ENCODE data around the gene ABCD1.
"Not testable (repeated sequence)": the region's sequence is repeated elsewhere in the genome, so short reads cannot be mapped to it uniquely, and the experiment has no call there.

ABCD1 gene

DNA sequence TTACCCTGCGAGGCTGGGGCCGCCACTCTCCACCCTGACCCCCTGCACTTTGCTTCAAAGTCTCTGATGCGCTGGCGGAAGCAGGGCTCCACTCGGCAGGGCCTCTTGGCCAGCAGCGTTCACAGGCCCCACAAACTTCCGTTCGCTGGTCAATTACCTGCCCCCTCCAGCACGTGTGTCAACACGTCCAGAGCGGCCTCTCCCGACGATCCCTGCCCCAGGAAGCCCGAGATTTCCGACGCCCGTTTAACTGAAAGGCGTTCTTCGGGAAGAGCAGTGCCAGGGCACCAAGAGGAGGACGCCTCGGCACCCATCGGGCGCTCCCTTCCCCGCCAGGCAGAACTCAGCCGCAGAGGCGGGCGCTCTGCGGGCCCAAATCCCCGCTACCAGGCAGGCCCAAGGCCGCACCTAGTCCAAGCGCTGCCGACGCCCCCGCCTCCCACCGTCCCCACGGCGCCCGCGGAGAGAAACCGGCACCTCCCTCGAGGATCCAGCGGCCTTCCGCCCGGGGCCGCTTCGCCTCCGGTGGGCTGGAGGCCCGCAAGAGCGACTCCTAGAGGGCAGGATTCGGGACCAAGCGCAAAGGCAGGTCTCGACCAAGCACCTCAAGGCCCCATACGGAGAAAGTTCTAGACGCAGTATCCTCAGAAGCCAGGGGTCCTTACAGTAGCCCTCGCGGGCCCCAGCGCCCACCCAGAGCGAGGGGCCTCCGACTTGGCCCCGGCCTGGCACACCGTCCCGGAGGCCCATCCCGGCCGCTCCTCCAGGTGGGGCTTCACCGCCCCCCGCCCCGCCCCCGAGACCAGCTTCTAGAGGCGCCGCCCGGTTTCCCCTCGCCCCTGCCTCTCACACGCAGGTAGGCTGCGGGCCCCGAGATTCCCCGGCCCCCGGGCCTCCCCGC, 1.1 kb upstream of the ABCD1 start:
- no peaks in the 10 kb centered on the region for H3K27me3 ChIP-seq (ENCODE audit: control insufficient read depth, insufficient read depth, low read length)
- H3K36me3 ChIP-seq (ENCODE audit: control insufficient read depth, insufficient read depth, low read length), result peaks cover 16% of the 10 kb centered on the region
- H3K9ac ChIP-seq (ENCODE audit: low read depth, low read length), result peak overlapping the region; percentile 66
- no peaks in the 10 kb centered on the region for H3K9me3 ChIP-seq (ENCODE audit: control insufficient read depth, insufficient read depth, low read length)
- no peaks in the 10 kb centered on the region for H3K4me1 ChIP-seq (ENCODE audit: control insufficient read depth, insufficient read depth, low read length)
- H3K4me3 ChIP-seq (ENCODE audit: low read depth, low read length), result peak overlapping the region; percentile 60

DNA sequence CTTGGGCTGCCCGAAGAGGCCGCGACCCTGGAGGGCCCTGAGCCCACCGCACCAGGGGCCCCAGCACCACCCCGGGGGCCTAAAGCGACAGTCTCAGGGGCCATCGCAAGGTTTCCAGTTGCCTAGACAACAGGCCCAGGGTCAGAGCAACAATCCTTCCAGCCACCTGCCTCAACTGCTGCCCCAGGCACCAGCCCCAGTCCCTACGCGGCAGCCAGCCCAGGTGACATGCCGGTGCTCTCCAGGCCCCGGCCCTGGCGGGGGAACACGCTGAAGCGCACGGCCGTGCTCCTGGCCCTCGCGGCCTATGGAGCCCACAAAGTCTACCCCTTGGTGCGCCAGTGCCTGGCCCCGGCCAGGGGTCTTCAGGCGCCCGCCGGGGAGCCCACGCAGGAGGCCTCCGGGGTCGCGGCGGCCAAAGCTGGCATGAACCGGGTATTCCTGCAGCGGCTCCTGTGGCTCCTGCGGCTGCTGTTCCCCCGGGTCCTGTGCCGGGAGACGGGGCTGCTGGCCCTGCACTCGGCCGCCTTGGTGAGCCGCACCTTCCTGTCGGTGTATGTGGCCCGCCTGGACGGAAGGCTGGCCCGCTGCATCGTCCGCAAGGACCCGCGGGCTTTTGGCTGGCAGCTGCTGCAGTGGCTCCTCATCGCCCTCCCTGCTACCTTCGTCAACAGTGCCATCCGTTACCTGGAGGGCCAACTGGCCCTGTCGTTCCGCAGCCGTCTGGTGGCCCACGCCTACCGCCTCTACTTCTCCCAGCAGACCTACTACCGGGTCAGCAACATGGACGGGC, 579 bp downstream of the ABCD1 start:
- H3K9ac ChIP-seq (ENCODE audit: low read depth, low read length), result no peak overlapping the region
- no peaks in the 10 kb centered on the region for H3K4me1 ChIP-seq (ENCODE audit: control insufficient read depth, insufficient read depth, low read length)
- peaks cover 7% of the 10 kb centered on the region for H3K36me3 ChIP-seq (ENCODE audit: control insufficient read depth, insufficient read depth, low read length)
- no peaks in the 10 kb centered on the region for H3K27me3 ChIP-seq (ENCODE audit: control insufficient read depth, insufficient read depth, low read length)
- no peak overlapping the region for H3K4me3 ChIP-seq (ENCODE audit: low read depth, low read length)
- H3K9me3 ChIP-seq (ENCODE audit: control insufficient read depth, insufficient read depth, low read length), result no peaks in the 10 kb centered on the region

DNA sequence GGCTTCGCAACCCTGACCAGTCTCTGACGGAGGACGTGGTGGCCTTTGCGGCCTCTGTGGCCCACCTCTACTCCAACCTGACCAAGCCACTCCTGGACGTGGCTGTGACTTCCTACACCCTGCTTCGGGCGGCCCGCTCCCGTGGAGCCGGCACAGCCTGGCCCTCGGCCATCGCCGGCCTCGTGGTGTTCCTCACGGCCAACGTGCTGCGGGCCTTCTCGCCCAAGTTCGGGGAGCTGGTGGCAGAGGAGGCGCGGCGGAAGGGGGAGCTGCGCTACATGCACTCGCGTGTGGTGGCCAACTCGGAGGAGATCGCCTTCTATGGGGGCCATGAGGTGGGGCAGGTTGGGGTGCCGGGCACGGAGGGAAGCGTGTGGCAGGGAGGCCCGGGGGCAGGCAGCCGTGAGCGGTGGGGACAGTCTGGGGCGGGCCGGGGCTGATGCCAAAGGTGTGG, 1.2 kb downstream of the ABCD1 start:
- Histone ChIP-seq H3K4me3 (ENCODE audit: low read depth, low read length) (no peak overlapping the region), H3K9ac (ENCODE audit: low read depth, low read length) (no peak overlapping the region), H3K9me3 (ENCODE audit: control insufficient read depth, insufficient read depth, low read length) (no peaks in the 10 kb centered on the region)

DNA sequence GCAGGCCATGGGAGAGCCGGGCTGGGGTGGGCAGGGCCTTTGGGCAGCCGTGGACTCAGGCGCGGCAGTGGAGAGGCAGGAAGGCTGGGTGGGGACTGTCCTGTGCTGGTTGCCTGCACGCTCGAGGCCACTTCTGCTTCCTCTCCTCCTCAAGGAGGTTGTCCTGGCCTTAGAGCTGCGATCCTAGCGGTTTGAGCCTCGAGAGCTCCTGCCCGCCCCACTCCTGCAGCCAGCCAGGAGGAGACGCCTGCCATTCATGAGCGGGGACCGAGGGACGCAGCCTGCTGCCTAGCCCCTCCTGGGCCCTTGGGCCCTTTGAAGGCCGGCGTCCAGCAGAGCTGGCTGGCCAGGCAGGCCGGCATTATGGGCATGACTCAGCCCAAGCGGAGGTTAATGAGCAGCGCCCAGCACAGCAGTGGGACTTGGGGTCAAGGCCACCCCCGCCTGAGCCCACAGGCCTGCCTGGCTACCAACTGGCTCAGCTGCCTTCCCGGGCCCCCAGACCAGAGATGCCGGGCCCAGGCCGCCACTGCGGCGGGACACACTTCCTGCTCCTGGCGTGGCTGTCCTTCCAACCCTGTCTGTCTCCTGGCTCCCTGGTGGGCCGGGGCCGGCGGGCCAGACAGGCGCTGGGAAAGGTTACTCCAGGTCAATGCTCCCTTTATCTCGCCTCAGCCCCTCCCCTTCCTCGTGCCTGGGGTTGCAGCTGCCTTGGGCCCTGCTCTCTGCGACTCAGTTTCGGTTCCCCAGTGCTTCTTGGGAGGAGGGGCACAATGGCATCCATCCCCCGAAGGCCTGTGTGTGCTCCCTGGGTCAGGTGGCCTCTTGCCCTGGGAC, 1.8 kb downstream of the ABCD1 start:
- Histone ChIP-seq H3K4me3 (ENCODE audit: low read depth, low read length) (no peak overlapping the region), H3K9ac (ENCODE audit: low read depth, low read length) (no peak overlapping the region), H3K27me3 (ENCODE audit: control insufficient read depth, insufficient read depth, low read length) (no peaks in the 10 kb centered on the region), H3K9me3 (ENCODE audit: control insufficient read depth, insufficient read depth, low read length) (no peaks in the 10 kb centered on the region), H3K36me3 (ENCODE audit: control insufficient read depth, insufficient read depth, low read length) (no peaks in the 10 kb centered on the region), H3K4me1 (ENCODE audit: control insufficient read depth, insufficient read depth, low read length) (no peaks in the 10 kb centered on the region)

More for the DNA sequence above, 1.2 kb downstream of the ABCD1 start:
- Histone ChIP-seq H3K27me3 (ENCODE audit: control insufficient read depth, insufficient read depth, low read length) (no peaks in the 10 kb centered on the region), H3K36me3 (ENCODE audit: control insufficient read depth, insufficient read depth, low read length) (peaks cover under 1% of the 10 kb centered on the region), H3K4me1 (ENCODE audit: control insufficient read depth, insufficient read depth, low read length) (no peaks in the 10 kb centered on the region)

DNA sequence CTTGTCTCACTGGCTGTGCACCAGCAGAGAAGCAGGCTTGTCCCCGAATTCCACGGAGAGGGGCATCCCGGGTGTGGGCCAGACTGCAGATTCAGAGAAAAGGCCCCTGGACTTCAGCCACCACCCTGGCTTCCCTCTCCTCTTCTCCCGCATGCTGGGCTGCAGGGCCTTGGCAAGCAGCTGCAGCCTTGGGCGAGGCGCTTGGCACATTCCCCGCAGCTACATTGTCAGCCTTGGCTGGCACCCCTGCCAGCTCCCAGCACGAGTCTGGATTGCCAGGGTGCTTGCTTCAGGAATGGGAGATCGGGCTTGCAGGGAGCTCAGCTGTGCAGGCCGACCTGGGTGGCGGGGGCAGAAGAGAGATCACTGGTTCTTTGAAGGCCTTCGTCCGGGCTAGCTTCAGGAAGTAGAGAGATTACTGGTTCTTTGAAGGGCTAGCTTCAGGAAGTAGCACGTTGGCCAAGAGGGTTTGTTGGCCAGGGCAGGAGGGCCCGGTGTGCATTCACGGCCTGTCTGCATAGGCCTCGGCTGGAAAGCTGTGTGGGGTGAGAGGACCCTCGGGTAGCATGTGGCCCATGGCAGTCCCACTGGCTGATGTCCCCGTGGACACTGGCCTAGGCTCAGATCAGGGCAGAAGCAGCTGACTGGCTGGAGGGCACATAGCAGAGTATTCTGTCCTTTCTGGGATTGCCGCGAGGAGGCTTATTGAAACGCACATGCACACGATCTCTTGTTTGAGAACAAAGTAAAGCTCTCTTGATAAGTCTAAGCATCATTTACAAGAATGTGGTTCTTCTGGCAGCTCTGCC, 2.7 kb downstream of the ABCD1 start:
- no peaks in the 10 kb centered on the region for H3K9me3 ChIP-seq (ENCODE audit: control insufficient read depth, insufficient read depth, low read length)
- no peak overlapping the region for H3K4me3 ChIP-seq (ENCODE audit: low read depth, low read length)
- no peaks in the 10 kb centered on the region for H3K36me3 ChIP-seq (ENCODE audit: control insufficient read depth, insufficient read depth, low read length)
- no peak overlapping the region for H3K9ac ChIP-seq (ENCODE audit: low read depth, low read length)
- H3K27me3 ChIP-seq (ENCODE audit: control insufficient read depth, insufficient read depth, low read length), result no peaks in the 10 kb centered on the region
- no peaks in the 10 kb centered on the region for H3K4me1 ChIP-seq (ENCODE audit: control insufficient read depth, insufficient read depth, low read length)

DNA sequence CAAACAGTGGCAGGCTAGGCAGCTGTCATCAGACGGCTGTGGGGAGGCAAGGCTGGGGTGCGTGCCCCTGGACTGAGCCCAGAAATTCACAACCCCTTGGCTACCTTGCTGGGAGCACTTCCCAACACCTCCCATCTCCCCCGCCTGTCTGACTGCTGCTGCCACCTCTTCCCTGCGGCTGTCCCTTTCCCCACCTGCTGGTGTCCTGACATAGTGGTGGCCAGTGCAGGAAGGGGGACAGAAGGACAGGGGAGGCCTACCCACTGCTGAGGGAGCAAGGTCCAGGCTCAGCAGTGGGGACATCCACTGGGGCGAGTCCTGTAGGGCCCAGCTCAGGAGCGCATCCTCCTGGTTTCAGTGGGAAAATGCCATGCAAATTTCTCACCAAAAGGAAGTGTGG, 3.4 kb downstream of the ABCD1 start:
- no peaks in the 10 kb centered on the region for H3K36me3 ChIP-seq (ENCODE audit: control insufficient read depth, insufficient read depth, low read length)
- no peaks in the 10 kb centered on the region for H3K27me3 ChIP-seq (ENCODE audit: control insufficient read depth, insufficient read depth, low read length)
- no peaks in the 10 kb centered on the region for H3K4me1 ChIP-seq (ENCODE audit: control insufficient read depth, insufficient read depth, low read length)
- no peak overlapping the region for H3K9ac ChIP-seq (ENCODE audit: low read depth, low read length)
- no peak overlapping the region for H3K4me3 ChIP-seq (ENCODE audit: low read depth, low read length)
- H3K9me3 ChIP-seq (ENCODE audit: control insufficient read depth, insufficient read depth, low read length), result no peaks in the 10 kb centered on the region

DNA sequence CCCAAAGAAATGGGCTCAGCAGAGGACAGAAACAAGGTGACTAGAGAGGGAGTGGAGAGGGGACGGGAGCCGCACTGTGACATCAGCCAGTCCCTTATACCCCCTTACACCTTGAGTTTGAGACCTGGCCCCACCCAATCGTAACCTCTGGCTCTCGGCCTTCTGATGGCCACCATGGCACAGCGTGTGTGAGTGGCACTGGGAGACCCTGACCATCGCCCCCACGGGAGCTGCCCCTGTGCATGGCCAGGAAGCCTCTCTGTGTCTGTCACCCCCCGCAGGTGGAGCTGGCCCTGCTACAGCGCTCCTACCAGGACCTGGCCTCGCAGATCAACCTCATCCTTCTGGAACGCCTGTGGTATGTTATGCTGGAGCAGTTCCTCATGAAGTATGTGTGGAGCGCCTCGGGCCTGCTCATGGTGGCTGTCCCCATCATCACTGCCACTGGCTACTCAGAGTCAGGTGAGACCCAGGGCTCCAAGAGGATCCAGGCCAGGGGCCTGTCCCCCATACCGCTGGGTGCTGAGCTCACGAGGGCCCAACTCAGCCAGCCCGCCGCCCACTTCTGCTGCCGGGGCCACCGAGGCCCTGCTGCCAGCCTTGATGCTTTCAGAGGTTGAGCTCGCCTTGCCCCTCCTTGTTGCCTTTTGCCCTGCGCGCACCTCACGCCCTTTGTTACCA, 4.4 kb downstream of the ABCD1 start:
- Histone ChIP-seq H3K27me3 (ENCODE audit: control insufficient read depth, insufficient read depth, low read length) (no peaks in the 10 kb centered on the region), H3K36me3 (ENCODE audit: control insufficient read depth, insufficient read depth, low read length) (peaks cover 3% of the 10 kb centered on the region), H3K4me1 (ENCODE audit: control insufficient read depth, insufficient read depth, low read length) (no peaks in the 10 kb centered on the region), H3K9ac (ENCODE audit: low read depth, low read length) (no peak overlapping the region), H3K4me3 (ENCODE audit: low read depth, low read length) (no peak overlapping the region), H3K9me3 (ENCODE audit: control insufficient read depth, insufficient read depth, low read length) (no peaks in the 10 kb centered on the region)

DNA sequence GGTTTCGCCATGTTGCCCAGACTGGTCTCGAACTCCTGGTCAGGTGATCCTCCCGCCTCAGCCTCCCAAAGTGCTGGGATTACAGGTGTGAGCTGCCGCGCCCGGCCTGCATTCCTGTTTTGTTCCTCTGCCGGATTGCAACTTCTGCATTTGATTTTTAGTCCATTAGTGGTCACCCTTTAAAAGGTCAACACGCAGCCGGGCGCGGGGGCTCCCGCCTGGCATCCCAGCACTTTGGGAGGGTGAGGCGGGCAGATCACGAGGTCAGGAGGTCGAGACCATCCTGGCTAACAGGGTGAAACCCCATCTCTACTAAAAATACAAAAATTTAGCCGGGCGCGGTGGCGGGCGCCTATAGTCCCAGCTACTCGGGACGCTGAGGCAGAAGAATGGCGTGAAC, 5.5 kb downstream of the ABCD1 start:
- H3K9ac ChIP-seq (ENCODE audit: low read depth, low read length); H3K4me1 ChIP-seq (ENCODE audit: control insufficient read depth, insufficient read depth, low read length): not testable (repeated sequence)

DNA sequence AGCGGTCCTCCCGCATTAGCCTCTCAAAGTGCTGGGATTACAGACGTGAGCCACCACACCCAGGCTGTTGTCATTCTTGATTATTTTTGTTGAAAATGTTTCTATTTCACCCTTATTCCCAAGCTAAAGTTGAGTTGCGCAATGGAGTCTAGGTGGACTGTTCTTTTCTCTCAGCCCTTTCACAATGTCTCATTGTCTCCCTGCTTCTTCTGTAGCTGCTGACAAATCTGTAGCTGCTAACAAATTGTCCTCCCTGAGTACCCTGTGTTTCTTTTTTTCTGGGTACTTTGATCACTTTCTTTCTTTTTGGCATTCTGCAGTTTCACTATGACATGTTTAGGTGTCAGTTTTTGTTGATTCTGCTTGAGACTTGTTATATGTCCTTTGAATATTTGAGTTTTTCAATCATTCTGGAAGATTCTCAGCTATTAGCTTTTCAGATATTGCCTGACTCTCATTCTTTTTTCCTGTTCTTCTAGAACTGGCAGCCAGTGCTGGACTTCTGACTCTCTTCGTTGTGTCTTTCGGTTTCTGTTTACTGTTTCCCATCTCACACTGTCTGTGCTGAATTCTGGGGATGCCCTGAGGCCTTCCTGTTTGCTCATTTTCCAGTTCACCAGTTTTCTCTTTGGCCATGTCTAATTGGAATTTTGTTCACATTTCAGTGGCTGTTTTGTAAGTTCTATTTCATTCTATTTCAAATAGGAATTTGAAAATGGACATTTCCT, 6.6 kb downstream of the ABCD1 start:
- H3K9ac ChIP-seq (ENCODE audit: low read depth, low read length), result no peak overlapping the region
- H3K4me1 ChIP-seq (ENCODE audit: control insufficient read depth, insufficient read depth, low read length), result peaks cover 4% of the 10 kb centered on the region
- H3K4me3 ChIP-seq (ENCODE audit: low read depth, low read length), result no peak overlapping the region
- H3K36me3 ChIP-seq (ENCODE audit: control insufficient read depth, insufficient read depth, low read length), result peaks cover 3% of the 10 kb centered on the region
- no peaks in the 10 kb centered on the region for H3K9me3 ChIP-seq (ENCODE audit: control insufficient read depth, insufficient read depth, low read length)
- H3K27me3 ChIP-seq (ENCODE audit: control insufficient read depth, insufficient read depth, low read length), result no peaks in the 10 kb centered on the region

More for the DNA sequence above, 5.5 kb downstream of the ABCD1 start:
- H3K36me3 ChIP-seq (ENCODE audit: control insufficient read depth, insufficient read depth, low read length); H3K4me3 ChIP-seq (ENCODE audit: low read depth, low read length); H3K27me3 ChIP-seq (ENCODE audit: control insufficient read depth, insufficient read depth, low read length); H3K9me3 ChIP-seq (ENCODE audit: control insufficient read depth, insufficient read depth, low read length): not testable (repeated sequence)

DNA sequence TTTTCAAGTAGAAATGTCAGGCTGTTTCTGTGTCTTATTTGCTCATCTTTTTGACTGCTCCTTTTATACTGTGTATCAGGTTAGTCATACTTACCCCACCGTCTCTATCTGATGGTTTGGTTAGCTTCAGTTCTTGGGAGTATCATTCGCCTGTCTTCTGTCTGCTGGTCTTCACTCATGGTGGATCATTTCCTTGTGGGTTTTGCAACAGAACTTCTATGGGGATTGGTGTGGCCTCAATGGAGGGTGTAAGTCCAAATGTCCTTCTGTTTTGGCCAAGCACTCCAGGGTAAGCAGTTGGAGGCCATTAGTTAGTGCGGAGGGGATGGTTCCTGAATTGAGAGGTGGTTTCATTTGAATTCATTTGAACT, 7.2 kb downstream of the ABCD1 start:
- H3K36me3 ChIP-seq (ENCODE audit: control insufficient read depth, insufficient read depth, low read length), result peaks cover 3% of the 10 kb centered on the region
- no peaks in the 10 kb centered on the region for H3K27me3 ChIP-seq (ENCODE audit: control insufficient read depth, insufficient read depth, low read length)
- H3K9ac ChIP-seq (ENCODE audit: low read depth, low read length), result no peak overlapping the region
- no peaks in the 10 kb centered on the region for H3K9me3 ChIP-seq (ENCODE audit: control insufficient read depth, insufficient read depth, low read length)
- H3K4me1 ChIP-seq (ENCODE audit: control insufficient read depth, insufficient read depth, low read length), result peaks cover 4% of the 10 kb centered on the region
- no peak overlapping the region for H3K4me3 ChIP-seq (ENCODE audit: low read depth, low read length)
